GM12878 (cell line): Measurements from ENCODE around the gene ARPC1A. TPM values are rescaled to one million over a fixed set of nuclear protein-coding genes. Genes with fewer than 3 reads are reported as not detected.

Experiments
- ATAC-seq: fragments of 200-7000 bp; cut with Tn5 transposase; 3 replicates; pipeline ENCODE4 v1.9.1; 2020; ENCODE audit warnings: mild to moderate bottlenecking, moderate library complexity
- BruUV-seq: library from RNA; stranded (reverse); fragments of 400-500 nt; replicated peaks from 2 replicates; lab custom pipeline; 2021; lab: Mats Ljungman, UMichigan
- CTCF ChIA-PET: fragments of 300-600 bp; sonication (Branson Sonifier 250); formaldehyde crosslinking; extraction: SDS; loops from one replicate; lab custom pipeline; 2021; ENCODE audit warnings: inconsistent platforms; lab: Yijun Ruan, JAX
- POLR2A ChIA-PET: fragments of 350-600 bp; formaldehyde crosslinking; extraction: SDS; loops from one replicate; lab custom pipeline; 2021; ENCODE audit warnings: inconsistent platforms; lab: Charles Lee
- RAD21 ChIA-PET: fragments of 300-600 bp; sonication (Branson Sonifier 250); formaldehyde crosslinking; loops from one replicate; lab custom pipeline; 2023; ENCODE audit warnings: antibody characterized with exemption; ENCODE audit not compliant: unreplicated experiment; lab: Charles Lee
- SMC1A ChIA-PET: fragments of 300-600 bp; sonication (Branson Sonifier 250); formaldehyde crosslinking; loops from one replicate; lab custom pipeline; 2023; ENCODE audit not compliant: unreplicated experiment, uncharacterized antibody; lab: Charles Lee
- DNase-seq: peaks from one replicate; pipeline ENCODE4 v3.0.0-alpha.2; 2011; ENCODE audit warnings: low read depth, low spot score
- FAIRE-seq: peaks from 3 replicates; lab custom pipeline; 2011; peaks lifted over from hg19 to GRCh38; lab: Jason Lieb, UNC
- H2AFZ ChIP-seq: 2 replicates; pipeline ENCODE4 v1.6.0; 2011; ENCODE audit warnings: low read depth, low read length, control low read depth; ENCODE audit not compliant: control insufficient read depth
- H3K27ac ChIP-seq: 2 replicates; pipeline ENCODE4 v1.5.1; 2011; ENCODE audit warnings: control low read depth; ENCODE audit not compliant: control insufficient read depth, insufficient read depth
- H3K27me3 ChIP-seq, 2 experiments: replicated peaks in 1 of 2; 2 replicates each; pipeline versions ENCODE4 v1.6.0 to v1.6.1; 2011; ENCODE audit warnings: low read length in 1 of 2; ENCODE audit not compliant: control insufficient read depth in 2 of 2, insufficient read depth in 2 of 2
- H3K36me3 ChIP-seq, 2 experiments: 2 replicates each; pipeline ENCODE4 v1.5.1; 2011; ENCODE audit warnings: low read length in 1 of 2; ENCODE audit not compliant: control insufficient read depth in 2 of 2, insufficient read depth in 2 of 2
- H3K4me1 ChIP-seq: 2 replicates; pipeline ENCODE4 v1.6.1; 2011; ENCODE audit warnings: mild to moderate bottlenecking, low read length, moderate library complexity, mixed read lengths; ENCODE audit not compliant: control insufficient read depth, insufficient read depth
- H3K4me2 ChIP-seq: 2 replicates; pipeline ENCODE4 v1.6.0; 2011; ENCODE audit warnings: control low read depth; ENCODE audit not compliant: control insufficient read depth, insufficient read depth
- H3K4me3 ChIP-seq: fragments of 200-600 bp; sonication (generic); 2 replicates; pipeline ENCODE4 v1.5.1; 2016
- H3K79me2 ChIP-seq: 2 replicates; pipeline ENCODE4 v1.6.0; 2011; ENCODE audit warnings: low read length; ENCODE audit not compliant: control insufficient read depth, insufficient read depth
- H3K9ac ChIP-seq: 2 replicates; pipeline ENCODE4 v1.8.0; 2011; ENCODE audit warnings: low read length, control low read depth, mixed read lengths; ENCODE audit not compliant: control insufficient read depth, insufficient read depth
- H3K9me3 ChIP-seq: replicated peaks from 3 replicates; pipeline ENCODE4 v1.5.1; 2011; ENCODE audit warnings: mild to moderate bottlenecking, low read length; ENCODE audit not compliant: control insufficient read depth, insufficient read depth
- H4K20me1 ChIP-seq: 2 replicates; pipeline ENCODE4 v1.6.0; 2011; ENCODE audit not compliant: control insufficient read depth, insufficient read depth
- ATF2 ChIP-seq: IDR thresholded peaks from 2 replicates; pipeline ENCODE4 v1.6.1; 2012; ENCODE audit warnings: low read length, inconsistent platforms
- ATF7 ChIP-seq: fragments of 450-650 bp; IDR thresholded peaks from 2 replicates; pipeline ENCODE4 v1.6.1; 2016; ENCODE audit warnings: low read depth, mild to moderate bottlenecking
- BMI1 ChIP-seq: fragments of 450-650 bp; IDR thresholded peaks from 2 replicates; pipeline ENCODE4 v1.6.1; 2016; ENCODE audit warnings: mild to moderate bottlenecking, moderate library complexity, borderline replicate concordance
- CBX3 ChIP-seq: fragments of 200-600 bp; sonication (generic); IDR thresholded peaks from 2 replicates; pipeline ENCODE4 v1.6.1; 2016; ENCODE audit warnings: low read depth, borderline replicate concordance
- HDAC2 ChIP-seq: fragments of 200-600 bp; sonication (generic); IDR thresholded peaks from 2 replicates; pipeline ENCODE4 v1.6.1; 2017
- KAT2A ChIP-seq: conservative IDR thresholded peaks from 2 replicates; pipeline ENCODE4 v1.6.1; 2011; ENCODE audit warnings: low read depth, low read length; ENCODE audit not compliant: control insufficient read depth
- RAD51 ChIP-seq: fragments of 450-650 bp; IDR thresholded peaks from 2 replicates; pipeline ENCODE4 v1.6.1; 2016; ENCODE audit warnings: moderate library complexity, mild to moderate bottlenecking, inconsistent platforms
- SREBF2 ChIP-seq: IDR thresholded peaks from 2 replicates; pipeline ENCODE4 v1.6.1; 2012; ENCODE audit warnings: mild to moderate bottlenecking, low read length
- TCF3 ChIP-seq: IDR thresholded peaks from 2 replicates; pipeline ENCODE4 v1.6.1; 2012; ENCODE audit warnings: low read depth, mild to moderate bottlenecking, low read length, borderline replicate concordance; ENCODE audit not compliant: insufficient read depth
- YBX1 ChIP-seq: fragments of 450-650 bp; IDR thresholded peaks from 2 replicates; pipeline ENCODE4 v1.6.1; 2016; ENCODE audit warnings: antibody characterized with exemption
- ZBTB40 ChIP-seq: fragments of 450-650 bp; IDR thresholded peaks from 2 replicates; pipeline ENCODE4 v1.6.1; 2016; ENCODE audit warnings: mild to moderate bottlenecking, moderate library complexity, borderline replicate concordance
- WGBS: methylation state at CpG from one replicate; pipeline ENCODE4 v1.1.6; 2016; ENCODE audit warnings: low lambda C conversion rate; ENCODE audit not compliant: insufficient replicate concordance, insufficient coverage; ENCODE audit errors: missing lambda C conversion rate; 5-methylcytosine and 5-hydroxymethylcytosine counted together
- in situ Hi-C: fragments of 300-500 bp; cut with MboI; formaldehyde crosslinking; loops from 9 replicates; pipeline ENCODE4 v1.14.3; 2018; ENCODE audit warnings: mixed read lengths
- intact Hi-C: fragments of 100-400 bp; cut with micrococcal nuclease; formaldehyde crosslinking; loops from one replicate; pipeline ENCODE4 v1.14.2; 2022; ENCODE audit not compliant: unreplicated experiment
- polyA plus RNA-seq, 11 experiments: library from polyadenylated mRNA; depleted of rRNA in 4 of 11; unstranded in 6 of 11; stranded (reverse) in 5 of 11; fragments of >200 nt; fragmentation: Nextera tagmentation in 4 of 11; fragmentation: Illumina TruSeq in 1 of 11; extraction: Ambion mirVana in 4 of 11; extraction: Trizol in 1 of 11; gene quantifications; 1 replicate in 1 of 11; 2 replicates in 10 of 11; pipeline versions ENCODE4 v1.2.1 to v1.2.3, GENCODE V29; 2011 to 2016; ENCODE audit warnings: inconsistent platforms in 2 of 11, missing spikeins in 2 of 11, low read depth in 1 of 11
- total RNA-seq, 4 experiments: library from RNA; depleted of rRNA in 3 of 4; stranded (reverse); fragments of >200 nt in 3 of 4; fragmentation: Illumina TruSeq in 1 of 4; extraction: Trizol in 1 of 4; gene quantifications; 2 replicates each; pipeline versions ENCODE4 v1.2.1 to v1.2.3, GENCODE V29; 2013 to 2021
- TF ChIP-seq, protein P1 (sequence below): fragments of 150-350 bp; IDR thresholded peaks from 2 replicates; pipeline ENCODE4 v1.6.1; 2014; ENCODE audit warnings: mild to moderate bottlenecking, low read depth, low read length
- TF ChIP-seq, protein P2 (sequence below): fragments of 450-650 bp; IDR thresholded peaks from 2 replicates; pipeline ENCODE4 v1.6.1; 2017; ENCODE audit warnings: mild to moderate bottlenecking, moderate library complexity

Gene ARPC1A
- total and polyA plus RNA-seq, 10 of the 15 experiments (the other 5 are each of a cell fraction or from before 2014, with no cell fraction given), result 42.3 to 152 (median 72.1) TPM

GRCh38 chr7:99301496-99301895 is 24.2 kb upstream of the ARPC1A start:
- Histone ChIP-seq H3K9me3 (no peaks in the 10 kb centered on the region), H3K4me3 (no peak overlapping the region), H4K20me1 (no peaks in the 10 kb centered on the region), H3K9ac (no peak overlapping the region), H3K27ac (no peak overlapping the region), H2AFZ (no peak overlapping the region), H3K4me1 (no peaks in the 10 kb centered on the region), H3K79me2 (no peaks in the 10 kb centered on the region), H3K27me3 (no peaks in the 10 kb centered on the region), H3K36me3 (no peaks in the 10 kb centered on the region), H3K4me2 (no peak overlapping the region)
- no TSS peak for BruUV-seq
- ChIA-PET RAD21 (no interaction called here), SMC1A (no interaction called here), CTCF (no interaction called here), POLR2A (no interaction called here)
- FAIRE-seq (no peak), DNase-seq (no peak), ATAC-seq (no peak)
- intact Hi-C loops (no loop called here), in situ Hi-C loops (no loop called here)
- 73% methylated on average over 19 of the region's 19 CpGs for WGBS
- TF ChIP-seq ATF2 (no peak), HDAC2 (no peak), ZBTB40 (no peak), SREBF2 (no peak), YBX1 (no peak), ATF7 (no peak), CBX3 (no peak), RAD51 (no peak), KAT2A (no peak), BMI1 (no peak), TCF3 (no peak)
- TF ChIP-seq, protein P1, sequence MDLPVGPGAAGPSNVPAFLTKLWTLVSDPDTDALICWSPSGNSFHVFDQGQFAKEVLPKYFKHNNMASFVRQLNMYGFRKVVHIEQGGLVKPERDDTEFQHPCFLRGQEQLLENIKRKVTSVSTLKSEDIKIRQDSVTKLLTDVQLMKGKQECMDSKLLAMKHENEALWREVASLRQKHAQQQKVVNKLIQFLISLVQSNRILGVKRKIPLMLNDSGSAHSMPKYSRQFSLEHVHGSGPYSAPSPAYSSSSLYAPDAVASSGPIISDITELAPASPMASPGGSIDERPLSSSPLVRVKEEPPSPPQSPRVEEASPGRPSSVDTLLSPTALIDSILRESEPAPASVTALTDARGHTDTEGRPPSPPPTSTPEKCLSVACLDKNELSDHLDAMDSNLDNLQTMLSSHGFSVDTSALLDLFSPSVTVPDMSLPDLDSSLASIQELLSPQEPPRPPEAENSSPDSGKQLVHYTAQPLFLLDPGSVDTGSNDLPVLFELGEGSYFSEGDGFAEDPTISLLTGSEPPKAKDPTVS, result no peak
- TF ChIP-seq, protein P2, sequence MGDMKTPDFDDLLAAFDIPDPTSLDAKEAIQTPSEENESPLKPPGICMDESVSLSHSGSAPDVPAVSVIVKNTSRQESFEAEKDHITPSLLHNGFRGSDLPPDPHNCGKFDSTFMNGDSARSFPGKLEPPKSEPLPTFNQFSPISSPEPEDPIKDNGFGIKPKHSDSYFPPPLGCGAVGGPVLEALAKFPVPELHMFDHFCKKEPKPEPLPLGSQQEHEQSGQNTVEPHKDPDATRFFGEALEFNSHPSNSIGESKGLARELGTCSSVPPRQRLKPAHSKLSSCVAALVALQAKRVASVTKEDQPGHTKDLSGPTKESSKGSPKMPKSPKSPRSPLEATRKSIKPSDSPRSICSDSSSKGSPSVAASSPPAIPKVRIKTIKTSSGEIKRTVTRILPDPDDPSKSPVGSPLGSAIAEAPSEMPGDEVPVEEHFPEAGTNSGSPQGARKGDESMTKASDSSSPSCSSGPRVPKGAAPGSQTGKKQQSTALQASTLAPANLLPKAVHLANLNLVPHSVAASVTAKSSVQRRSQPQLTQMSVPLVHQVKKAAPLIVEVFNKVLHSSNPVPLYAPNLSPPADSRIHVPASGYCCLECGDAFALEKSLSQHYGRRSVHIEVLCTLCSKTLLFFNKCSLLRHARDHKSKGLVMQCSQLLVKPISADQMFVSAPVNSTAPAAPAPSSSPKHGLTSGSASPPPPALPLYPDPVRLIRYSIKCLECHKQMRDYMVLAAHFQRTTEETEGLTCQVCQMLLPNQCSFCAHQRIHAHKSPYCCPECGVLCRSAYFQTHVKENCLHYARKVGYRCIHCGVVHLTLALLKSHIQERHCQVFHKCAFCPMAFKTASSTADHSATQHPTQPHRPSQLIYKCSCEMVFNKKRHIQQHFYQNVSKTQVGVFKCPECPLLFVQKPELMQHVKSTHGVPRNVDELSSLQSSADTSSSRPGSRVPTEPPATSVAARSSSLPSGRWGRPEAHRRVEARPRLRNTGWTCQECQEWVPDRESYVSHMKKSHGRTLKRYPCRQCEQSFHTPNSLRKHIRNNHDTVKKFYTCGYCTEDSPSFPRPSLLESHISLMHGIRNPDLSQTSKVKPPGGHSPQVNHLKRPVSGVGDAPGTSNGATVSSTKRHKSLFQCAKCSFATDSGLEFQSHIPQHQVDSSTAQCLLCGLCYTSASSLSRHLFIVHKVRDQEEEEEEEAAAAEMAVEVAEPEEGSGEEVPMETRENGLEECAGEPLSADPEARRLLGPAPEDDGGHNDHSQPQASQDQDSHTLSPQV, result no peak
